ACC112 (cell line): ENCODE measurements around the gene GTF2A2.
A peak's percentile ranks its signal among the peaks of the same experiment; 100 is the strongest.

ENCODE experiments used
- H2AFZ ChIP-seq: fragments of 200-600 bp; sonication (generic); one replicate; pipeline ENCODE4 v1.6.0; 2017; ENCODE audit warnings: antibody characterized with exemption, low read length; ENCODE audit not compliant: unreplicated experiment
- H3K27ac ChIP-seq: fragments of 200-600 bp; sonication (generic); 2 replicates; pipeline ENCODE4 v1.5.1; 2014; ENCODE audit warnings: low read depth, mild to moderate bottlenecking, antibody characterized with exemption, low read length, moderate library complexity
- H3K27me3 ChIP-seq: fragments of 200-600 bp; sonication (generic); 2 replicates; pipeline ENCODE4 v1.6.1; 2014; ENCODE audit warnings: mild to moderate bottlenecking, antibody characterized with exemption, low read length, moderate library complexity, mixed read lengths; ENCODE audit not compliant: insufficient read depth
- H3K36me3 ChIP-seq: fragments of 200-600 bp; sonication (generic); 2 replicates; pipeline ENCODE4 v1.6.1; 2016; ENCODE audit warnings: mild to moderate bottlenecking, antibody characterized with exemption, low read length, moderate library complexity, mixed read lengths; ENCODE audit not compliant: insufficient read depth
- H3K4me1 ChIP-seq: fragments of 200-600 bp; sonication (generic); one replicate; pipeline ENCODE4 v1.6.1; 2016; ENCODE audit warnings: low read length, mixed read lengths; ENCODE audit not compliant: insufficient read depth, unreplicated experiment, control insufficient read depth
- H3K4me3 ChIP-seq: fragments of 200-600 bp; sonication (generic); 2 replicates; pipeline ENCODE4 v1.5.1; 2014; ENCODE audit warnings: mild to moderate bottlenecking, low read depth, low read length
- H3K79me2 ChIP-seq: fragments of 200-600 bp; sonication (generic); one replicate; pipeline ENCODE4 v1.6.0; 2016; ENCODE audit warnings: low read length; ENCODE audit not compliant: control insufficient read depth, unreplicated experiment, insufficient read depth

Gene GTF2A2

GRCh38 chr15:59609730-59610712 lies 47.3 kb downstream of the GTF2A2 start:
- Histone ChIP-seq H3K36me3 (no peaks in the 10 kb centered on the region), H3K79me2 (no peaks in the 10 kb centered on the region), H3K27ac (no peak overlapping the region), H2AFZ (no peak overlapping the region), H3K4me3 (no peak overlapping the region), H3K27me3 (no peaks in the 10 kb centered on the region), H3K4me1 (peaks cover 10% of the 10 kb centered on the region)

DNA sequence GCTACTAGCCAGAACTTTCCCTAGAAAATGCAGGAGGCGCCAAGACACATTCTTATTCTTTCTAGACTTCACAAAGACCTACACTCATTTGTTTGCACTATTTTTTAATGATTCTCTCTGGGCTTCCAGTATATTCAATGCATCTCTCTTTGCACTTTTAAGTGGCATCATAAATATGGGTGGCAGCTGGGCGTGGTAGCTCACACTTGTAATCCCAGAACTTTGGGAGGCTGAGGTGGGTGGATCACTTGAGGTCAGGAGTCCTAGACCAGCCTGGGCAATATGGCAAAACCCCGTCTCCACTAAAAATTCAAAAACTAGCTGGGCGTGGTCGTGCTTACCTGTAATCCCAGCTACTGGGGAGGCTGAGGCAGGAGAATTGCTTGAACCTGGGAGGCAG lies 51.3 kb downstream of the GTF2A2 start:
- H3K27ac ChIP-seq: no peak overlapping the region
- no peak overlapping the region for H3K4me3 ChIP-seq
- H3K4me1 ChIP-seq: no peaks in the 10 kb centered on the region
- H3K36me3 ChIP-seq: no peaks in the 10 kb centered on the region
- no peaks in the 10 kb centered on the region for H3K27me3 ChIP-seq
- no peaks in the 10 kb centered on the region for H3K79me2 ChIP-seq
- H2AFZ ChIP-seq: no peak overlapping the region

DNA sequence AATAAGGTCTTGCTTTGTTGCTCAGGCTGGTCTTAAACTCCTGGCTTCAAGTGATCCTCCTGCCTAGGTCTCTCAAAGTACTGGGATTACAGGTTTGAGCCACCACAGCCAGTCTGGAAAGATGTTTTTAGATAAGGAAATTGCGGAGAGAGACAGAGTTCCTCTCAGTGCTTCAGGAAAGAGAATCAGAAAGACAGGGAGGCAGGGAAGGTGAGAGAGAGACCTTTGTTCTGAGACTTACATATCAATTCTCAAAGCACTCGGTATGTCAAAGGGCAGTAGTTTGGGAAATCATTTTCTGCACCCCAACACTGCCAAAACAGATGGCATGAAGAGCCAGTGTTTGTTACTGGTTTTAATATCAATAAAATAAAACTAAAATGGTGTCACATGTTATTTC lies 58.9 kb downstream of the GTF2A2 start:
- Histone ChIP-seq H3K27me3 (no peaks in the 10 kb centered on the region), H3K4me1 (peaks cover 7% of the 10 kb centered on the region), H3K4me3 (no peak overlapping the region), H3K36me3 (no peaks in the 10 kb centered on the region), H3K79me2 (no peaks in the 10 kb centered on the region), H3K27ac (no peak overlapping the region), H2AFZ (no peak overlapping the region)

- H3K79me2 ChIP-seq: no peaks in the 10 kb centered on the region
- no peak overlapping the region for H3K27ac ChIP-seq
- H3K4me1 ChIP-seq: peaks cover 7% of the 10 kb centered on the region
- H2AFZ ChIP-seq: no peak overlapping the region
- H3K36me3 ChIP-seq: no peaks in the 10 kb centered on the region
- H3K27me3 ChIP-seq: no peaks in the 10 kb centered on the region
- H3K4me3 ChIP-seq: no peak overlapping the region
These were observed 60.7 kb downstream of the GTF2A2 start for GRCh38 chr15:59596640-59597039.

GRCh38 chr15:59595434-59595915 lies 61.8 kb downstream of the GTF2A2 start:
- Histone ChIP-seq H3K27me3 (no peaks in the 10 kb centered on the region), H3K4me3 (no peak overlapping the region), H3K4me1 (peaks cover 7% of the 10 kb centered on the region), H3K36me3 (no peaks in the 10 kb centered on the region), H3K79me2 (no peaks in the 10 kb centered on the region), H2AFZ (no peak overlapping the region), H3K27ac (no peak overlapping the region)

DNA sequence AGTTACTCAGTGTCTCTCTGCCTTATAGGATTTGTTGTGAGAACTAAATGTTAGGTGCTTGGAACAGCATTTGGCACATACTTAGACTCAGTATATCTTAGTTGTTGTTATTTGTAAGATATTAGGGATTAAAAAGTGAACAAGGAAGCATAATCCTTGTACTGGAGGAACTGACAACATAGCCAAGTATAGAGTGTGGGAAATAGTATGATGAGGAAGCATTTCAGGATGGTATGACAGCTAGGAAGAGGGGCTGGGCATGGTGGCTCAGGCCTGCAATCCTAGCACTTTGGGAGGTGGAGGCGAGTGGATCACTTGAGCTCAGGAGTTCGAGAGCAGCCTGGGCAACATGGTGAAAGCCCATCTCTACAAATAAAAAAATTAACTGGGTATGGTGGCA lies 62.3 kb downstream of the GTF2A2 start:
- Histone ChIP-seq H3K36me3 (no peaks in the 10 kb centered on the region), H3K79me2 (no peaks in the 10 kb centered on the region), H2AFZ (peak overlapping the region; percentile 41), H3K4me3 (no peak overlapping the region), H3K27me3 (no peaks in the 10 kb centered on the region), H3K27ac (peak overlapping the region; percentile 52), H3K4me1 (peaks cover 7% of the 10 kb centered on the region)

DNA sequence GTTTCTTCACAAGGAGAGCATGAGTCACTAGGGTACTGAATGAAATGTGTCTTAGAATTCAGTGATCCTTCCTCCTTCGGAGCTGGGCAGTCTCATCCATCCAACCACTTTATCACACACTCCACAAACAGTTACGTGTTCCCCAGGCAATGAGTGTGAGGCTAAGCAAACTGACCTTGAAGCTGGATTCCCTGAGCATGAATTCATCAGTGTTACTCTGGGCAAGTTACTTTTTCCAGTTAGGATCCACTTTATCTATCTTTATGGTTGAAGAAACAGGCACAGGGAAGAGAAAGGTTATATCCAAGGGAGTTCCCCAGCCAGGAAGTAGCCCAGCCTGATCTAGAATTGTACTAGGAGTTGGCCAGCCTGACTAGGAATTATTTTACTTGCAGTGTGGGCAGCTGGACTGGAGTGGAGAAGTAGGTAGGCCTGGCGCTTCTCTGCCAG lies 62.8 kb downstream of the GTF2A2 start:
- no peak overlapping the region for H3K4me3 ChIP-seq
- peak overlapping the region; percentile 52 for H3K27ac ChIP-seq
- H3K79me2 ChIP-seq: no peaks in the 10 kb centered on the region
- H3K4me1 ChIP-seq: peaks cover 7% of the 10 kb centered on the region
- no peaks in the 10 kb centered on the region for H3K36me3 ChIP-seq
- H3K27me3 ChIP-seq: no peaks in the 10 kb centered on the region
- H2AFZ ChIP-seq: peak overlapping the region; percentile 41

DNA sequence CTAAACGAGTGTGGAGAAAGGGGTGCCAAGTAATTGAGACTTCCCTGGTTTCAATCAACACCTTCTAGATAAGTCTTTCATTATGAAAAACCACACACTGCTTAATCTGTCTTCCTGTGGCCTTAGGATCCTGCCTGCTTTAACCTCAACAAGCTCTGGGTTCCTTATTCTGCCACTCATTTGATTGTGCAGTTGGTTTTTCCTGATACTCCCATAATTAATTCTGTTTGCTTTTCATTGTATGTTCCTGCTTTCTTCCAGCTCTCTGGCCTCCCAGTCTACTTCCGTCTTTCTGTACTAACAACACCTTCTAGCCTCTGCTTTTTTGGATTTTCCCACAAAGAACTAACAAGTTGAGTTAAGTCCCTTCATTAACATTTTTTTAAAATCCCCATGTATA lies 66.0 kb downstream of the GTF2A2 start:
- H3K27me3 ChIP-seq: no peaks in the 10 kb centered on the region
- no peaks in the 10 kb centered on the region for H3K36me3 ChIP-seq
- H2AFZ ChIP-seq: no peak overlapping the region

DNA sequence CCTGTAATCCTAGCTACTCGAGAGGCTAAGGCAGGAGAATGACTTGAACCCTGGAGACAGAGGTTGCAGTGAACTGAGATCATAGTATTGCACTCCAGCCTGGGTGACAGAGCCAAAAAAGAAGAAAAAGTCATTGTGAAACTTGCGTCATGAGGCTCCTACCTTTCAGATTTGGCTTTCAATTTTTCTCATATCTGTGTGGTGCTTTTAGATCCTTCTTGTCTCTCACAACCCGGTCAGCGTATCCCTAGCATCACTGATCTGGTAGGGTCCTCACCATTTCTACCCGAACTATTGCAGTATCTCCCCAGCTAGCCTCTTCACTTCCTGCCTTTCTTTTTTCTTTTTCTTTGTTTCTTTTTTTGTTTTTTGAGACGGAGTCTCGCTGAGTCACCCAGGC lies 67.3 kb downstream of the GTF2A2 start:
- Histone ChIP-seq H3K4me1 (peaks cover 6% of the 10 kb centered on the region), H3K27ac (no peak overlapping the region), H2AFZ (no peak overlapping the region), H3K27me3 (no peaks in the 10 kb centered on the region), H3K79me2 (no peaks in the 10 kb centered on the region), H3K36me3 (no peaks in the 10 kb centered on the region), H3K4me3 (no peak overlapping the region)

More for the DNA sequence above, 66.0 kb downstream of the GTF2A2 start:
- no peaks in the 10 kb centered on the region for H3K79me2 ChIP-seq
- peaks cover 7% of the 10 kb centered on the region for H3K4me1 ChIP-seq
- no peak overlapping the region for H3K27ac ChIP-seq
- H3K4me3 ChIP-seq: no peak overlapping the region
